Karpas-422 (cell line): Measurements from ENCODE around the gene GRIN3B. TPM values are rescaled to one million over a fixed set of nuclear protein-coding genes. Genes with fewer than 3 reads are reported as not detected.

Experiments
- DNase-seq: peaks from one replicate; pipeline ENCODE4 v3.0.0-alpha.2; 2015
- H2AFZ ChIP-seq: fragments of 200-600 bp; sonication (generic); 2 replicates; pipeline ENCODE4 v1.6.1; 2014; ENCODE audit warnings: antibody characterized with exemption, low read length, mixed read lengths
- H3K27ac ChIP-seq: fragments of 200-600 bp; sonication (generic); 2 replicates; pipeline ENCODE4 v1.5.1; 2014; ENCODE audit warnings: mild to moderate bottlenecking, low read length, moderate library complexity
- H3K27me3 ChIP-seq: fragments of 200-600 bp; sonication (generic); 2 replicates; pipeline ENCODE4 v1.6.1; 2014; ENCODE audit warnings: low read length, mixed read lengths
- H3K36me3 ChIP-seq: fragments of 200-600 bp; sonication (generic); 2 replicates; pipeline ENCODE4 v1.6.1; 2014; ENCODE audit warnings: low read length, mixed read lengths; ENCODE audit not compliant: insufficient read depth
- H3K4me1 ChIP-seq: fragments of 200-600 bp; sonication (generic); 2 replicates; pipeline ENCODE4 v1.6.1; 2014; ENCODE audit warnings: mild to moderate bottlenecking, low read length, mixed read lengths
- H3K4me2 ChIP-seq: fragments of 200-600 bp; sonication (generic); 2 replicates; pipeline ENCODE4 v1.6.1; 2014; ENCODE audit warnings: low read length, low read depth, mild to moderate bottlenecking; ENCODE audit not compliant: poor library complexity, severe bottlenecking
- H3K4me3 ChIP-seq: fragments of 200-600 bp; sonication (generic); 2 replicates; pipeline ENCODE4 v1.5.1; 2014; ENCODE audit warnings: mild to moderate bottlenecking, antibody characterized with exemption, low read length, mixed read lengths
- H3K79me2 ChIP-seq: fragments of 200-600 bp; sonication (generic); 2 replicates; pipeline ENCODE4 v1.6.1; 2014; ENCODE audit warnings: mild to moderate bottlenecking, low read length, mixed read lengths
- H3K9ac ChIP-seq: fragments of 200-600 bp; sonication (generic); 2 replicates; pipeline ENCODE4 v1.6.0; 2014; ENCODE audit warnings: low read length
- H3K9me2 ChIP-seq: fragments of 200-600 bp; sonication (generic), shearing (Covaris generic); replicated peaks from 2 replicates; pipeline ENCODE4 v1.6.0; 2014; ENCODE audit warnings: mild to moderate bottlenecking, low read length, moderate library complexity; ENCODE audit not compliant: insufficient read depth
- H3K9me3 ChIP-seq: fragments of 300-700, 200-600 bp; sonication (generic); 2 replicates; pipeline ENCODE4 v1.6.1; 2014; ENCODE audit warnings: low read length, mixed read lengths
- H4K20me1 ChIP-seq: fragments of 200-600 bp; sonication (generic); 2 replicates; pipeline ENCODE4 v1.6.1; 2014; ENCODE audit warnings: mild to moderate bottlenecking, antibody characterized with exemption, low read length, low read depth; ENCODE audit not compliant: insufficient read depth
- total RNA-seq: library from RNA; depleted of rRNA; stranded (reverse); fragments of >200 nt; shearing (Covaris generic); gene quantifications from 2 replicates; pipeline ENCODE4 v1.2.3, GENCODE V29; 2014; ENCODE audit warnings: low replicate concordance

Gene GRIN3B
- total RNA-seq, 1 experiment from 2014 or later = not detected

- Histone ChIP-seq H3K4me2 (no peak overlapping the region), H3K9ac (no peak overlapping the region), H3K27ac (no peak overlapping the region), H3K9me2 (no peaks in the 10 kb centered on the region), H4K20me1 (no peaks in the 10 kb centered on the region), H3K4me1 (no peaks in the 10 kb centered on the region), H3K4me3 (no peak overlapping the region), H2AFZ (no peak overlapping the region), H3K9me3 (peaks cover 6% of the 10 kb centered on the region), H3K79me2 (no peaks in the 10 kb centered on the region), H3K27me3 (no peaks in the 10 kb centered on the region), H3K36me3 (no peaks in the 10 kb centered on the region)
- no peak for DNase-seq
These were observed 25.5 kb upstream of the GRIN3B start for GRCh38 chr19:974564-975257.

GRCh38 chr19:976476-976875, 23.7 kb upstream of the GRIN3B start:
- no peaks in the 10 kb centered on the region for H3K27me3 ChIP-seq
- no peaks in the 10 kb centered on the region for H4K20me1 ChIP-seq
- no peaks in the 10 kb centered on the region for H3K79me2 ChIP-seq
- H3K27ac ChIP-seq = no peak overlapping the region
- no peaks in the 10 kb centered on the region for H3K36me3 ChIP-seq
- H3K9me3 ChIP-seq = no peaks in the 10 kb centered on the region; the same call in 1 of the 2 replicates
- H3K9me2 ChIP-seq = no peaks in the 10 kb centered on the region
- H3K4me3 ChIP-seq = no peak overlapping the region
- no peak overlapping the region for H2AFZ ChIP-seq
- no peak overlapping the region for H3K9ac ChIP-seq
- no peaks in the 10 kb centered on the region for H3K4me1 ChIP-seq
- H3K4me2 ChIP-seq = no peak overlapping the region
- no peak for DNase-seq

- no peaks in the 10 kb centered on the region for H3K9me3 ChIP-seq
These were observed 23.2 kb upstream of the GRIN3B start for GRCh38 chr19:977058-977464.

GRCh38 chr19:979318-979741, 20.9 kb upstream of the GRIN3B start:
- no peak overlapping the region for H3K27ac ChIP-seq
- no peak overlapping the region for H3K9ac ChIP-seq
- H3K9me2 ChIP-seq = no peaks in the 10 kb centered on the region
- no peaks in the 10 kb centered on the region for H3K36me3 ChIP-seq
- H3K4me3 ChIP-seq = no peak overlapping the region
- H3K79me2 ChIP-seq = peaks cover under 1% of the 10 kb centered on the region; the same call in 1 of the 2 replicates
- H3K4me2 ChIP-seq = no peak overlapping the region
- no peak overlapping the region for H2AFZ ChIP-seq
- H4K20me1 ChIP-seq = no peaks in the 10 kb centered on the region
- H3K27me3 ChIP-seq = no peaks in the 10 kb centered on the region
- no peak for DNase-seq
- peaks cover 12% of the 10 kb centered on the region for H3K4me1 ChIP-seq
- H3K9me3 ChIP-seq = no peaks in the 10 kb centered on the region

More at GRCh38 chr19:977058-977464, 23.2 kb upstream of the GRIN3B start:
- DNase-seq = no peak
- Histone ChIP-seq H3K27me3 (no peaks in the 10 kb centered on the region), H3K9ac (no peak overlapping the region), H3K79me2 (no peaks in the 10 kb centered on the region), H3K4me1 (no peaks in the 10 kb centered on the region), H3K4me2 (no peak overlapping the region), H3K27ac (no peak overlapping the region), H3K9me2 (no peaks in the 10 kb centered on the region), H2AFZ (no peak overlapping the region), H3K36me3 (no peaks in the 10 kb centered on the region), H4K20me1 (no peaks in the 10 kb centered on the region), H3K4me3 (no peak overlapping the region)

GRCh38 chr19:980133-980998, 19.9 kb upstream of the GRIN3B start:
- Histone ChIP-seq H3K27me3 (no peaks in the 10 kb centered on the region), H3K4me2 (no peak overlapping the region)

GRCh38 chr19:982567-983170, 17.6 kb upstream of the GRIN3B start:
- H3K27me3 ChIP-seq = no peaks in the 10 kb centered on the region
- H3K9me2 ChIP-seq = no peaks in the 10 kb centered on the region
- H3K79me2 ChIP-seq = peaks cover 14% of the 10 kb centered on the region; the same call in 1 of the 2 replicates
- peaks cover 21% of the 10 kb centered on the region for H3K4me1 ChIP-seq
- no peaks in the 10 kb centered on the region for H3K9me3 ChIP-seq
- peak overlapping the region; percentile 54 for H3K4me2 ChIP-seq
- no peaks in the 10 kb centered on the region for H3K36me3 ChIP-seq
- H3K27ac ChIP-seq = no peak overlapping the region
- peak overlapping the region; percentile 85; the same call in 1 of the 2 replicates for H2AFZ ChIP-seq
- H3K9ac ChIP-seq = peak overlapping the region; percentile 53
- no peak overlapping the region; the same call in 1 of the 2 replicates for H3K4me3 ChIP-seq
- peak; percentile 87 for DNase-seq
- H4K20me1 ChIP-seq = no peaks in the 10 kb centered on the region

More at GRCh38 chr19:980133-980998, 19.9 kb upstream of the GRIN3B start:
- no peak overlapping the region for H2AFZ ChIP-seq
- H3K79me2 ChIP-seq = peaks cover 10% of the 10 kb centered on the region; the same call in 1 of the 2 replicates
- H3K36me3 ChIP-seq = no peaks in the 10 kb centered on the region
- no peak for DNase-seq
- no peaks in the 10 kb centered on the region for H4K20me1 ChIP-seq
- H3K4me3 ChIP-seq = no peak overlapping the region
- H3K9me3 ChIP-seq = no peaks in the 10 kb centered on the region
- H3K27ac ChIP-seq = no peak overlapping the region
- H3K9me2 ChIP-seq = no peaks in the 10 kb centered on the region
- no peak overlapping the region for H3K9ac ChIP-seq
- H3K4me1 ChIP-seq = peaks cover 19% of the 10 kb centered on the region

GRCh38 chr19:984165-984967, 15.9 kb upstream of the GRIN3B start, which contains the start of gene WDR18:
WDR18 (plus strand) TSS chr19:984345; CDS start chr19:984354, 9 bp downstream.
- no peaks in the 10 kb centered on the region; the same call in 1 of the 2 replicates for H3K36me3 ChIP-seq
- no peaks in the 10 kb centered on the region for H3K27me3 ChIP-seq
- no peaks in the 10 kb centered on the region for H3K9me3 ChIP-seq
- peak; percentile 97 for DNase-seq
- H4K20me1 ChIP-seq = no peaks in the 10 kb centered on the region
- H3K4me1 ChIP-seq = peaks cover 21% of the 10 kb centered on the region
- H3K4me2 ChIP-seq = peak within 1 kb of the TSS; percentile 97
- peak within 1 kb of the TSS; percentile 56 for H3K27ac ChIP-seq
- peak within 1 kb of the TSS; percentile 84; the same call in 1 of the 2 replicates for H2AFZ ChIP-seq
- peak within 1 kb of the TSS; percentile 90 for H3K9ac ChIP-seq
- peaks cover 14% of the 10 kb centered on the region; the same call in 1 of the 2 replicates for H3K79me2 ChIP-seq
- peak within 1 kb of the TSS; percentile 85 for H3K4me3 ChIP-seq
- H3K9me2 ChIP-seq = no peaks in the 10 kb centered on the region
